Hepatocyte (in vitro differentiated cells): ENCODE results near the gene TUBA8.

Experiments used
- EZH2 ChIP-seq: fragments of 200-600 bp; sonication (generic); IDR thresholded peaks from 2 replicates; pipeline ENCODE4 v1.6.1; 2016; ENCODE audit warnings: antibody characterized with exemption, mild to moderate bottlenecking, borderline replicate concordance
- TF ChIP-seq, protein P1 (sequence below): fragments of 200-600 bp; sonication (generic); IDR thresholded peaks from 2 replicates; pipeline ENCODE4 v1.5.1; 2016; ENCODE audit warnings: antibody characterized with exemption, mild to moderate bottlenecking; ENCODE audit not compliant: poor library complexity

DNA sequence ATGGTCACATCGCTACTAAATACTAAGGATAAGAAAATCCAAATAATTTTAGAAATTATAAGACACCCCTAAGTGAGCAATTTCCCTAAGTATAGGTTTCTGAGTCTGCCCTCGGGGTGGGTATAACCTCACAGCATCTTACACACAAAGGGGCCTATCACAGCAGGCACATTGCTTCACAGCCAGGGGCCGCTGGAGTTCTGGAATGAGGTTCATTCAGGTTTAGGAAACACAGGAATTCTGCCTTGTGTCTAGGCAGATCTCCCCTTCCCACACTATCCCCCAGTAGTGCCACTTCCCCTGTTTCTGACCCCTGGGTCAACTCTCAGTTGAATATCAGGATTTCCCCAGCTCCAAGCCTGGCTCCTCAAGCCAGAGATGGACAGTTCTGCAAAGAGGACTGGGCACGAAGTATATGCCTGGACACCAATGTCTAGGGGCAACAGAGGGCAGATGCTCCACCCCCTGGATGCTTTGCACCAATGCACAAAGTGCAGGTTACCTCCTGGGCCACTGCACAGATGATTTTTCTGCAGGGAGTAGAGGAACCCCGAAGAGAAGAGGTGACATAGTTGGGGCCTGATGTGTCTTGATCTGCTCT, 11.4 kb downstream of the TUBA8 start:
- TF ChIP-seq, protein P1, sequence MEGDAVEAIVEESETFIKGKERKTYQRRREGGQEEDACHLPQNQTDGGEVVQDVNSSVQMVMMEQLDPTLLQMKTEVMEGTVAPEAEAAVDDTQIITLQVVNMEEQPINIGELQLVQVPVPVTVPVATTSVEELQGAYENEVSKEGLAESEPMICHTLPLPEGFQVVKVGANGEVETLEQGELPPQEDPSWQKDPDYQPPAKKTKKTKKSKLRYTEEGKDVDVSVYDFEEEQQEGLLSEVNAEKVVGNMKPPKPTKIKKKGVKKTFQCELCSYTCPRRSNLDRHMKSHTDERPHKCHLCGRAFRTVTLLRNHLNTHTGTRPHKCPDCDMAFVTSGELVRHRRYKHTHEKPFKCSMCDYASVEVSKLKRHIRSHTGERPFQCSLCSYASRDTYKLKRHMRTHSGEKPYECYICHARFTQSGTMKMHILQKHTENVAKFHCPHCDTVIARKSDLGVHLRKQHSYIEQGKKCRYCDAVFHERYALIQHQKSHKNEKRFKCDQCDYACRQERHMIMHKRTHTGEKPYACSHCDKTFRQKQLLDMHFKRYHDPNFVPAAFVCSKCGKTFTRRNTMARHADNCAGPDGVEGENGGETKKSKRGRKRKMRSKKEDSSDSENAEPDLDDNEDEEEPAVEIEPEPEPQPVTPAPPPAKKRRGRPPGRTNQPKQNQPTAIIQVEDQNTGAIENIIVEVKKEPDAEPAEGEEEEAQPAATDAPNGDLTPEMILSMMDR, result peak; percentile 4
- no peak for TF ChIP-seq EZH2
